NCI-H2196 treated with DMSO at 0.1 percent for 48 hours (cell line): ENCODE data around the gene IKZF2.
"Not testable (repeated sequence)": the region's sequence is repeated elsewhere in the genome, so short reads cannot be mapped to it uniquely, and the experiment has no call there.

ENCODE experiments used
- DNase-seq: peaks from one replicate; lab custom pipeline; 2025; ENCODE audit not compliant: unreplicated experiment; lab: John Stamatoyannopoulos, UW

IKZF2 gene

GRCh38 chr2:213046431-213046830 lies 105.0 kb downstream of the IKZF2 start:
- no peak for DNase-seq

- no peak for DNase-seq
Measured at GRCh38 chr2:213043566-213043965, 107.8 kb downstream of the IKZF2 start.

- DNase-seq = no peak
Measured at GRCh38 chr2:213042262-213042661, 109.2 kb downstream of the IKZF2 start.

GRCh38 chr2:213036836-213037235 lies 114.6 kb downstream of the IKZF2 start:
- DNase-seq = no peak

- DNase-seq = no peak
Measured at GRCh38 chr2:213034585-213034984, 116.8 kb downstream of the IKZF2 start.

- no peak for DNase-seq
Measured at GRCh38 chr2:213032607-213033006, 118.8 kb downstream of the IKZF2 start.

GRCh38 chr2:213022987-213023386 lies 128.4 kb downstream of the IKZF2 start:
- DNase-seq = no peak

- no peak for DNase-seq
Measured at GRCh38 chr2:213021971-213022899, 129.2 kb downstream of the IKZF2 start.

- not testable (repeated sequence) for DNase-seq
Measured at GRCh38 chr2:213020913-213021312, 130.5 kb downstream of the IKZF2 start.

- no peak for DNase-seq
Measured at GRCh38 chr2:213020268-213020667, 131.1 kb downstream of the IKZF2 start.

- DNase-seq = no peak
Measured at GRCh38 chr2:213019368-213019767, 132.0 kb downstream of the IKZF2 start.

GRCh38 chr2:213018340-213018901 lies 133.0 kb downstream of the IKZF2 start:
- no peak for DNase-seq

GRCh38 chr2:213017404-213017803 lies 134.0 kb downstream of the IKZF2 start:
- DNase-seq = no peak

- DNase-seq = no peak
Measured at GRCh38 chr2:213016984-213017351, 134.4 kb downstream of the IKZF2 start.

- DNase-seq = no peak
Measured at GRCh38 chr2:213016166-213016983, 135.0 kb downstream of the IKZF2 start.

- DNase-seq = no peak
Measured at GRCh38 chr2:213015387-213016165, 135.8 kb downstream of the IKZF2 start.

- DNase-seq = no peak
Measured at GRCh38 chr2:213013979-213014378, 137.4 kb downstream of the IKZF2 start.

GRCh38 chr2:213011505-213011904 lies 139.9 kb downstream of the IKZF2 start:
- no peak for DNase-seq

- DNase-seq = no peak
Measured at GRCh38 chr2:213010106-213010779, 141.2 kb downstream of the IKZF2 start.

- DNase-seq = no peak
Measured at GRCh38 chr2:213007290-213007838, 144.0 kb downstream of the IKZF2 start.
